Common myeloid progenitor, CD34-positive (primary cell): ENCODE results near the gene MGLL.

Source experiments
- CTCF ChIA-PET: fragments of 350-600 bp; sonication (Branson Sonifier 250); formaldehyde crosslinking; loops from one replicate; lab custom pipeline; 2021; ENCODE audit warnings: antibody characterized with exemption; lab: Charles Lee
- POLR2A ChIA-PET: fragments of 350-600 bp; sonication (Branson Sonifier 250); formaldehyde crosslinking; loops from one replicate; lab custom pipeline; 2021; ENCODE audit warnings: antibody characterized with exemption; lab: Charles Lee
- DNase-seq, 3 donors: peaks; one replicate each; pipeline versions ENCODE4 v3.0.0 to v3.0.0-alpha.2; 2013
- H3K27ac ChIP-seq, 2 experiments: 1 replicate in 1 of 2; 2 replicates in 1 of 2; pipeline ENCODE4 v1.7.0; 2013; ENCODE audit warnings: inconsistent platforms in 2 of 2, low read length in 2 of 2, mild to moderate bottlenecking in 2 of 2, low read depth in 1 of 2, moderate library complexity in 1 of 2; ENCODE audit not compliant: severe bottlenecking in 2 of 2, insufficient read depth in 1 of 2, poor library complexity in 1 of 2
- H3K27me3 ChIP-seq, 5 experiments: replicated peaks in 2 of 5; 1 replicate in 3 of 5; 2 replicates in 2 of 5; pipeline versions ENCODE4 v1.6.1 to v1.7.0; 2013; ENCODE audit warnings: low read length in 4 of 5, mild to moderate bottlenecking in 2 of 5, moderate library complexity in 2 of 5, inconsistent platforms in 1 of 5; ENCODE audit not compliant: insufficient read depth in 5 of 5, control insufficient read depth in 4 of 5
- H3K36me3 ChIP-seq, 4 experiments: 1 replicate in 2 of 4; 2 replicates in 2 of 4; pipeline versions ENCODE4 v1.6.1 to v1.7.0; 2013; ENCODE audit warnings: low read length in 3 of 4, control low read depth in 1 of 4, mild to moderate bottlenecking in 1 of 4; ENCODE audit not compliant: control insufficient read depth in 4 of 4, insufficient read depth in 4 of 4
- H3K4me1 ChIP-seq, 4 experiments: 1 replicate in 3 of 4; 2 replicates in 1 of 4; pipeline versions ENCODE4 v1.6.1 to v1.7.1; 2013; ENCODE audit warnings: low read length in 3 of 4, mild to moderate bottlenecking in 3 of 4, control low read depth in 1 of 4, inconsistent platforms in 1 of 4, moderate library complexity in 1 of 4; ENCODE audit not compliant: control insufficient read depth in 4 of 4, insufficient read depth in 4 of 4; ENCODE audit errors: control extremely low read depth in 1 of 4
- H3K4me3 ChIP-seq, 7 experiments: 1 replicate in 4 of 7; 2 replicates in 3 of 7; pipeline versions ENCODE4 v1.5.1 to v1.7.0; 2013; ENCODE audit warnings: mild to moderate bottlenecking in 7 of 7, low read length in 6 of 7, moderate library complexity in 6 of 7, inconsistent platforms in 2 of 7, low read depth in 2 of 7, control low read depth in 1 of 7; ENCODE audit not compliant: insufficient read depth in 4 of 7, control insufficient read depth in 1 of 7; ENCODE audit errors: extremely low read depth in 1 of 7
- H3K9me3 ChIP-seq, 5 experiments: 1 replicate in 4 of 5; 2 replicates in 1 of 5; pipeline versions ENCODE4 v1.6.1 to v1.7.1; 2013; ENCODE audit warnings: low read length in 4 of 5, mild to moderate bottlenecking in 2 of 5, inconsistent platforms in 1 of 5, low read depth in 1 of 5, moderate library complexity in 1 of 5; ENCODE audit not compliant: control insufficient read depth in 4 of 5, insufficient read depth in 2 of 5; ENCODE audit errors: control extremely low read depth in 1 of 5
- WGBS: methylation state at CpG from one replicate; pipeline ENCODE4 v1.1.5; 2013; ENCODE audit not compliant: insufficient coverage; 5-methylcytosine and 5-hydroxymethylcytosine counted together

MGLL gene

DNA sequence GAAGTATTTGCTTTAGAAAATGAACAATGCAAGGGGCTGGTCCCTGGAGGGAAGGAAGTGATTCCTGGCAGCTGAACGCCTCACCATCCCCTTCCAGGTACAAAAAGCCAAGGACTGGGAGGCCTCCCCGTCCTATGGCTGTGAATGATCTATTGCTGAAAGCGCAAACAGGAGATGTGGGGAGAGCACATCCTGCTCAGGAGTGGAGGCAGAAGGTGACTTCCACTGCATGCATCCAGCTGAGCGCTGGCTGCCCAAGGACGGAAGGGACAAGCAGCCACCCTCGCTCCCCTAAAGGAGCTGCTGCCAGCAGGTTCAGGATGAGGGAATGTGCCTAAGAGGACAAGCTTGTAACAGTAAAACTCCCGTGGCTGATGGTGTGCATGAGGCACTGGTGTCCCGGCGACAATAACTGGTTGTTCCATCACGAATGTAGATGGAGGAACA, 108.2 kb downstream of the MGLL start:
- Histone ChIP-seq H3K4me3 (no peak overlapping the region), H3K27ac (no peak overlapping the region), H3K27me3 (no peaks in the 10 kb centered on the region), H3K4me1 (peaks cover 0 to 12% (median 0%) of the 10 kb centered on the region in 4 experiments), H3K9me3 (no peaks in the 10 kb centered on the region), H3K36me3 (peaks cover 3 to 68% (median 42%) of the 10 kb centered on the region in 4 experiments)
- 64% methylated on average over 10 of the region's 10 CpGs for WGBS
- ChIA-PET CTCF (interaction anchor here (1.0 to 2.3 kb wide), 2 partner anchors 8 to 77 kb away, joined by 3 to 5 read pairs; no protein-coding TSS in a partner anchor), POLR2A (interaction anchor here (0.6 kb wide), 1 partner anchor 1729 kb away, joined by 4 read pairs; no protein-coding TSS in a partner anchor)
- DNase-seq = no peak

DNA sequence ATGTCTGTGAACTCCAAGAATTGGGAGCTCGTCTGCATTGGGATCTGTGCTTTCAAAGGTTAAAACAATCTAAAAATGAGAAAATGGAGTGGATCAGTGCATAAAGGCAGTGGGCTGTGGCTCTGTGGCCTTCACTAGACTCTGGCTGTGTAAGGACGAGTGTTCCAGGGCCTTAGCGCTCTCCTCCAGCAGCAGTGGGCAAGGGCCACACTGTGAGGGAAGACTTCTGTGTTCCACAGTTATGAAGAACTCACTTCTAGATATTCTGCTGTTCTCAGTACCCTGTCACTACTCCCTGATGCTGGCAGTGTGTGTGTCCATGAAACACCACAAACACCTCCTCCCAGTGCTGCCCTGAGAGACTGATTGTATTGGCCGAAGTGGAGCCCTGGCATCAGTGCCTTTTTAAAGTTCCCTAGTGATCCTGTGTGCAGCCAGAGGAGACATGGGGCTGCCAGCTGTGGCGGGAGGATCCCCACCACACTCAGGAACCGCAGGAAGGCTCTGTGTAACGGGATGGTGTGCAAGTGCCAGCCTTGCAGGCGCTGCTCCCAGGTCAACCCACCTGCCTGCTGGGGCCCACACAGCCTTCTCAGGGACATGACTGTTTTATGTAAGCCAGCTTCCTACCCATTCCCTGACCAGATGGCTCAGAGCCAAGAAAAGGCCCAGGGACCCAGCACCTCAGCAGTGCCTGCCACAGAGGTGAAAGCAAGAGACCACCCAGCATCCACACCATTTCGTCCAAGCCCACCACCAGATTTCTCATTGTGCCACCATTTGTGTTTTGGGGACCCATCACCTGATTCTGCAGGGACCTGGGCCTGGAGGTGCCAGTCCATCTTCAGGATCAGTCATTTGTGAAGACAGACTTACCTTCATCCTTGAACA, 109.2 kb downstream of the MGLL start:
- no peaks in the 10 kb centered on the region for H3K9me3 ChIP-seq
- 83% methylated on average over 3 of the region's 9 CpGs for WGBS
- H3K4me3 ChIP-seq = no peak overlapping the region
- H3K27me3 ChIP-seq = no peaks in the 10 kb centered on the region
- POLR2A ChIA-PET = no interaction called here
- no peak overlapping the region for H3K27ac ChIP-seq
- CTCF ChIA-PET = interaction anchor here (1.0 to 1.8 kb wide), 2 partner anchors 16 to 78 kb away, joined by 3 to 8 read pairs; no protein-coding TSS in a partner anchor
- H3K36me3 ChIP-seq = peaks cover 3 to 67% (median 39%) of the 10 kb centered on the region in 4 experiments
- H3K4me1 ChIP-seq = peaks cover 0 to 12% (median 0%) of the 10 kb centered on the region in 4 experiments
- no peak for DNase-seq

DNA sequence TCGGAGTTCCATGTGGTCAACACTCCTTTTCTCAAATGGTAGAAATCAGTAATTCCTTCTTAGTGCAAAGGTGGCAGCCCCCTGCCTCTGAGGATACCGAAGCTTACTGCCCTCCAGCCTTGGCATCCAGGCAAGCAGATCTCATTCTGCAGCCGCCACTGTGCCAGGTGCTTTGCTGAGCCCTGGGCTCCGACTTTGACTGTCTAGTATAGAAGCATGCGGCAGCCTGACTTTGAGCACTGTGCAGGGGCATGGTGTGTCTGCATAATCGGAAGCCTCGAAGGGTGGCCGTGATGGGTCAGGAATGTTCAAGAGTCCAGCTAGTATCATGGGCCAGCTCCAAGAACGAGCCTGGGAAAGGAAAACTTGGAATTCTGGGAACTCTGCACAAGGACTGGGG, 109.9 kb downstream of the MGLL start:
- Histone ChIP-seq H3K36me3 (peaks cover 3 to 72% (median 40%) of the 10 kb centered on the region in 4 experiments), H3K27ac (no peak overlapping the region), H3K4me1 (peaks cover 0 to 12% (median 0%) of the 10 kb centered on the region in 4 experiments), H3K9me3 (no peaks in the 10 kb centered on the region), H3K27me3 (no peaks in the 10 kb centered on the region), H3K4me3 (no peak overlapping the region)
- WGBS = 97% methylated on average over 9 of the region's 9 CpGs
- ChIA-PET CTCF (interaction anchor here (1.8 kb wide), 1 partner anchor 16 kb away, joined by 8 read pairs; no protein-coding TSS in a partner anchor), POLR2A (no interaction called here)
- no peak for DNase-seq

DNA sequence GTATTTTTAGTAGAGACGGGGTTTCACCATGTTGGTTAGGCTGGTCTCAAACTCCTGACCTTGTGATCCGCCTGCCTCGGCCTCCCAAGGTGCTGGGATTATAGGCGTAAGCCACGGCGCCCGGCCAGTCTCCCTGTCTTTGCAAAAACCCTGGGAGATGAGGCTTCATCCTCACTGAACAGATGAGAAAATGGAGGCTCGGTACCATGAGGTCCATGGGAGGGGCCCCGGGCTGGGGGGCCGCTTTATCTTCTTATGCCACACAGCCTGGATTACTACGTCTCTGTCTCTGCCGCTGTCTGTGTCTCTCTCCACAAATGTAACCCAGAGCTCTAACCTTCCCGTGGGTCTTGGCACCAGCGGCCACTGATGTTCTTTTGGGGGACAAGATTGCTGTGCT, 110.4 kb downstream of the MGLL start:
- Histone ChIP-seq H3K27me3 (no peaks in the 10 kb centered on the region), H3K9me3 (no peaks in the 10 kb centered on the region), H3K27ac (no peak overlapping the region), H3K4me1 (peaks cover 0 to 12% (median 0%) of the 10 kb centered on the region in 4 experiments), H3K4me3 (no peak overlapping the region), H3K36me3 (peaks cover 3 to 72% (median 41%) of the 10 kb centered on the region in 4 experiments)
- WGBS = 97% methylated on average over 14 of the region's 14 CpGs
- POLR2A ChIA-PET = no interaction called here
- CTCF ChIA-PET = interaction anchor here (1.2 to 1.9 kb wide), 4 partner anchors 15 to 121 kb away, joined by 3 to 8 read pairs (median 6); no protein-coding TSS in a partner anchor
- DNase-seq = no peak

DNA sequence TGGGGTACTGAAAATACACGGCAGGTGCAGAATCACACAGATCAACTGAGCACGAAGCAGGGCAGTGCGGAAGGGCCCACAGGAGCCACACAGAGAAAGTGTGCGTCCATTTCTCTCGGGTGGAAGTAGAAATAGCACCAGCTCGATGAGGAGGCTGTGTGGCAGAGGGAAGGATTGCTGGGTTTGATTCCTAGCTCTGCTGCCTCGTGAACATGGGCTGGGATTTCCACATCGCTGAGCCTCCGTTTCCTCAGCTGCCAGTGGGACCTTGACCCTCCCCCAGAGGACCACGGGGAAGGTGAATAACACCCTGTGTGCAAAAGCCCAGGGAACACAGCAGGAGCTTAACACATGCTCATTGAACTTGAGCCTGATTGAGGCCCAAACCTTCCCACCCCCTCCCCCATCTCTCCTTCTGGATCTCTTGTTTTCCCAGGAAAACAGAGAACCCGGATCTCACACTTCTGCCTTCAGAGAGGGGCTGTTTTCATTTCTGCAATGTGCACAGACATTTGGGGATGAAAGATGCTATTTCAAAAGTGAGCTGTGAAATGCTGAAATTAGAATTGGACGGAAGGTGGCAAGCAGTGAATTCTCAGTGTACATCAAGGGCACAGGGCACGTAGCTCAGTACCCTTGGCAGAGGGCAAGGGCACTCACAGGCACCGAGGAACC, 111.2 kb downstream of the MGLL start:
- Histone ChIP-seq H3K27ac (no peak overlapping the region), H3K27me3 (no peaks in the 10 kb centered on the region), H3K36me3 (peaks cover 3 to 72% (median 44%) of the 10 kb centered on the region in 4 experiments), H3K4me3 (no peak overlapping the region), H3K9me3 (no peaks in the 10 kb centered on the region), H3K4me1 (peaks cover 0 to 12% (median 0%) of the 10 kb centered on the region in 4 experiments)
- DNase-seq = no peak
- ChIA-PET POLR2A (no interaction called here), CTCF (interaction anchor here (1.1 to 1.9 kb wide), 4 partner anchors 14 to 121 kb away, joined by 3 to 7 read pairs (median 4); no protein-coding TSS in a partner anchor)
- over 99% methylated on average over 12 of the region's 14 CpGs for WGBS

DNA sequence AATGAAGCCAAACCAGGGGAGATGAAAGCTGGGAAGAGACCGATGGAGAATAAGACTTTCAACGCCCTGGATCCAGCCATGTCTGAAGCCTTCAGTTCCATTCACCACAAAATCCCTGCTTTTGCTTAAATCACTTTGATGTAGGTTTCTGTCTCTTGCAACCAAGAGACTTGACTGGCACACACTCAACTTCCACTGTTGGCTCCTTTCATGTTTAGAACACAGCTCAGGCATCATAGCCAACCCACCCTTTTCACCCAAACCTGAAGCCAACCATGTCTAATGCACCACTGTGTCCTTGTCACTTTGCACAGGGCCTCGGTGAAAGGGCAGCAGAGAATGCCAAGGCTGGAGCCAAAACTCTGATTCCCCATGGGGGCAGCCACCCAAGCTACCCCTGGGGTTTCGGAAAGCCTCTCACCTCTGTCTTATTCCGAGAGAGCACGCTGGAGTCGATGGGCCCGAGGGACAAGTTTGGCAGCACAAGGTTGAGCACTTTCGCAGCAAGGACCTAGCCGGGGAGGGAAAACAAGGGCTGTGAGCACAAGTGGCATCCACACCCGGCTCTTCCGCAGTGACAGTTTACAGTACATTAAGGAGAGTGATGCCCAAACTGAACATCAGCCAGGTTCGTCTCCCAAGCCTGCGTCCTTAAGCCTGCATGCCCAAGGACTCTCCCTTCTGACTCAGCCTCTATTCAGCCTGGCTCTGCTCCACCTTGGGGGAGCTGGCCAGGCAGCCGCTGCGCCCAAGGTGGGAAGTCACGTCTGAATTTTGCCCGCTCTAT, 112.0 kb downstream of the MGLL start:
- Histone ChIP-seq H3K27ac (no peak overlapping the region), H3K4me3 (no peak overlapping the region), H3K4me1 (peaks cover 0 to 7% (median 0%) of the 10 kb centered on the region in 4 experiments), H3K9me3 (no peaks in the 10 kb centered on the region), H3K36me3 (peaks cover 3 to 77% (median 48%) of the 10 kb centered on the region in 4 experiments), H3K27me3 (no peaks in the 10 kb centered on the region)
- ChIA-PET POLR2A (no interaction called here), CTCF (interaction anchor here (1.1 to 1.9 kb wide), 4 partner anchors 13 to 122 kb away, joined by 3 to 7 read pairs (median 4); no protein-coding TSS in a partner anchor)
- 99% methylated on average over 14 of the region's 18 CpGs for WGBS
- DNase-seq = no peak
